Measurements from ENCODE around the gene DLK2. TPM values are rescaled to one million over a fixed set of nuclear protein-coding genes. Genes with fewer than 3 reads are reported as not detected.
"Not testable (repeated sequence)": the region's sequence is repeated elsewhere in the genome, so short reads cannot be mapped to it uniquely, and the experiment has no call there.

Gene DLK2
- total RNA-seq, 2 experiments from 2014 or later = 1.2 to 1.4 TPM

DNA sequence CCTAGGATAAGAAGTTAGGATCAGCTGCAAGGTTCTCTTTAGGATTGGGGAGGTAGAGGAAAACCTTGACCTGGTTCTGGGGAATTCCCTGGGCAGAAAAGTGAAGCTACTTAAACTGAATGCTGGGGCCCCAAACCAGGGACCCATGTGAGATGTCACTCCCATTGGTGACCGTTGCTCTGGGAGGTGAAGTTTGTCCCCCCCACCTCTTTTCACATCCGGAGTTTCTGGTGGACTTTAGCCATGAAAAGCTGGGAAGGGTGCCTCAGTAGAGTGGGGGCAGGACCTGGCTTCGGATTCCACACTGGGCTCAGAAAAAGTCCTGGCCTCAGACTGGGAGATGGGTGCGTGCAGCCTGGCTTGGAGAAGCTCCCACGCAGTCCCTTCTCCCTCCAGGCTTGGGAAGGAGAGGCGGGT lies 35.2 kb upstream of the DLK2 start:
- CTCF ChIA-PET = interaction anchor here (0.8 to 1.8 kb wide), 2 partner anchors 15 to 133 kb away, joined by 3 to 7 read pairs; no protein-coding TSS in a partner anchor
- POLR2A ChIA-PET = no interaction called here

- POLR2A ChIA-PET = interaction anchor here (0.7 kb wide), 1 partner anchor 226 kb away, joined by 3 read pairs; no protein-coding TSS in a partner anchor
- CTCF ChIA-PET = interaction anchor here (1.2 kb wide), 1 partner anchor 18 kb away, joined by 3 read pairs; no protein-coding TSS in a partner anchor
These were observed 34.1 kb upstream of the DLK2 start for GRCh38 chr6:43489277-43490072.

DNA sequence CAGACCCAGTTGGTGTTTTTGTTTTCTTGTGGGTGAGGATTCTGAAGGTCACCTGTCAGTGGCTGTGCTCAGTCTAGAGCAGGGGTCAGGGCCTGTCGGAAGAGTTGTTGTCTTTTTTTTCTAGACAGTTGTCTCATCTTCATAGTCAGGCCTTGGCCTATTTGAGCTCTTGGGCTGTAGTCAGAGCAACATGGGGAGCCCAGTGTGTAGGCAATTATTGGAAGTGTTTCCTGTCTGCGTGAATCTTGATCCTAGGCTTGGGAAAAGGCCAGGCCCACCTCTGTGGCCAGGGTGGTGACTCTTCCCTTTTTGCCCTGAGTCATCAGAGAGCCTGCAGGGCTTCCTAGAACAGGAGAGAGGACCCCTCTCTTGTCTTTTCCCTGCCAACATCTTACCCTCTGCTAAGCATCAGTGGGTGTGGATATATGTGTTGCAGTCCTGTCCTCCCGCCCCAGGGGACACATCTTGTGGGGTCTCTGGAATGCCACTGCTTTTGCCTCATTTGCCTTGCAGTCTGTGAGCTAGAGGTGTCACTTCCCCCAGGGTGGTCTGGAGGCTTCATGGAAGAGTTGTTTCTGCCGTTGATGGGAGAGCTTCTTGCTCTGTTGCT lies 33.4 kb upstream of the DLK2 start:
- ChIA-PET POLR2A (interaction anchor here (0.7 kb wide), 1 partner anchor 225 kb away, joined by 3 read pairs; no protein-coding TSS in a partner anchor), CTCF (interaction anchor here (1.2 kb wide), 1 partner anchor 19 kb away, joined by 3 read pairs; no protein-coding TSS in a partner anchor)

- ChIA-PET POLR2A (interaction anchor here (0.6 kb wide), 1 partner anchor 28 kb away, joined by 8 read pairs; no protein-coding TSS in a partner anchor), CTCF (interaction anchor here (0.6 to 1.5 kb wide), 3 partner anchors 54 to 498 kb away, joined by 3 to 6 read pairs (median 5); partner anchors contain the start of gene ABCC10)
These were observed 26.4 kb upstream of the DLK2 start for GRCh38 chr6:43481591-43482236.

- CTCF ChIA-PET = interaction anchor here (0.6 to 1.5 kb wide), 3 partner anchors 53 to 497 kb away, joined by 3 to 6 read pairs (median 5); partner anchors contain the start of gene ABCC10
- POLR2A ChIA-PET = interaction anchor here (0.6 kb wide), 1 partner anchor 29 kb away, joined by 8 read pairs; no protein-coding TSS in a partner anchor
These were observed 25.7 kb upstream of the DLK2 start for GRCh38 chr6:43481075-43481474.

- POLR2A ChIA-PET = interaction anchor here (0.6 to 1.6 kb wide), 4 partner anchors 23 to 334 kb away, joined by 3 to 7 read pairs (median 4); partner anchors contain the start of genes ABCC10, CUL9 and DLK2
- CTCF ChIA-PET = interaction anchor here (0.6 to 1.5 kb wide), 5 partner anchors 23 to 94 kb away, joined by 3 to 4 read pairs (median 3); partner anchors contain the start of gene DLK2
These were observed 22.6 kb upstream of the DLK2 start for GRCh38 chr6:43478008-43478372.

GRCh38 chr6:43477235-43478007 lies 22.1 kb upstream of the DLK2 start, which contains the start of gene TJAP1:
Gene TJAP1 (plus strand): TSS chr6:43477570. CDS start chr6:43499002, 21,432 bp downstream.
- CTCF ChIA-PET = interaction anchor here (0.6 to 1.5 kb wide), 6 partner anchors 22 to 94 kb away, joined by 3 to 4 read pairs (median 3); partner anchors contain the start of gene DLK2

DNA sequence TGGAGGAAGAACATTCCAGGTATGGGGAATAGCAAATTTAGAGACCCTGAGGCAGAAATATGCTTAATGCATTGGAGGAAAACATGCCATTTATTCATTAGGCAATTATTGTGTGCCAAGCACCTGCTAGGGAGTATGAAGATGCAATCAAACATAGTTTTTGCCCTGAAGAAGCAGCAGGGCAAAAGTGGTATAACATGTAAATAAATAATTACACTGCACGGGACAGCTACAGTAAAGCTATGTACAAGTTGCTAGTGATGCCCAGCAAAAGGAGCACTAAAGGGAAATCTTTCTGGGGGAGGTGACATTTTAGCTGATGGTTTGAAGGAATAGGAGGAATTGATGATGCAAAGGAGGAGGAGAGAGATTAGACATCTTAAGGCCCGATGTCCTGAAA lies 21.4 kb upstream of the DLK2 start:
- ChIA-PET CTCF (interaction anchor here (1.0 to 1.5 kb wide), 3 partner anchors 21 to 90 kb away, joined by 3 read pairs; partner anchors contain the start of gene DLK2), POLR2A (interaction anchor here (0.6 to 1.6 kb wide), 7 partner anchors 9 to 272 kb away, joined by 3 to 8 read pairs (median 4); partner anchors contain the start of gene DLK2)

More at GRCh38 chr6:43477235-43478007, 22.1 kb upstream of the DLK2 start, which contains the start of gene TJAP1:
- POLR2A ChIA-PET = interaction anchor here (0.6 to 1.6 kb wide), 11 partner anchors 8 to 334 kb away, joined by 3 to 8 read pairs (median 4); partner anchors contain the start of genes ABCC10, CUL9 and DLK2

GRCh38 chr6:43475516-43475915 lies 20.2 kb upstream of the DLK2 start:
- POLR2A ChIA-PET = no interaction called here
- CTCF ChIA-PET = interaction anchor here (1.5 kb wide), 1 partner anchor 12 kb away, joined by 3 read pairs; no protein-coding TSS in a partner anchor

DNA sequence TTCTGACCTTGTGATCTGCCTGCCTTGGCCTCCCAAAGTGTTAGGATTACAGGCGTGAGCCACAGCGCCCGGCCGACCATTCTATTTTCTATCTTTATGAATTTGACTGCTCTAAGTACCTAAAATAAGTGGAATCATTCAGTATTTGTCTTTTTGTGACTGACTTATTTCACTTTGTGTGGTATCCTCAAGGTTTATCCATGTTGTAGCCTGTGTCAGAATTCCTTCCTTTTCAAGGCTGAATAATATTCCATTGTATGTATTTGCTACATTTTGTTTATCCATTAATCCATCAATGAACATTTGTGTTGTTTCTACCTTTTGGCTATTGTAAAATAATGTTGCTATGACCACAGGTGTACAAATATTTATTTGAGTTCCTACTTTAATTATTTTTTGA lies 17.2 kb upstream of the DLK2 start:
- ChIA-PET CTCF (interaction anchor here (1.2 kb wide), 1 partner anchor 17 kb away, joined by 4 read pairs; the partner anchor contains the start of gene DLK2), POLR2A (no interaction called here)

DNA sequence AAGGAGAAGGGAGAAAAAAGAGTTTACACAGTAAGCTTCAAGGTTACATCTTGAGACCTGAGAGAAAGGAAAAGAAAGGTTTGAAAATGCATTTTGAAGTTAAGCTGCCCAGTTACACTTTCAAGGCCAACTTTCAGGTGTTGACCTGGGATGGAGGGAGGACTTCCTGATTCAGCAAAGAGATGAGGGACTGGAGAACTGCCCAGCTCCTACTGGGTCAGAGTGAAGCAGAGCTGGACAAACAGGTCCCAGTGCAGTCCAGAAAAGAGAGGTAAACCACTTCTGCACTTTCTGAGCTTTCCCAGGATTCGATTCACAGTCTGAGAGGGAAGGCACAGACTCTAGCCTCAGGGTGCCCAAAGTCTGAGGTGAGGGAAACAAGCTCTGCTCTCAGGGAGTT lies 16.1 kb upstream of the DLK2 start:
- ChIA-PET CTCF (interaction anchor here (1.2 to 1.4 kb wide), 2 partner anchors 15 to 35 kb away, joined by 4 to 6 read pairs; partner anchors contain the start of gene DLK2), POLR2A (interaction anchor here (0.7 kb wide), 2 partner anchors 89 to 274 kb away, joined by 3 read pairs; no protein-coding TSS in a partner anchor)

DNA sequence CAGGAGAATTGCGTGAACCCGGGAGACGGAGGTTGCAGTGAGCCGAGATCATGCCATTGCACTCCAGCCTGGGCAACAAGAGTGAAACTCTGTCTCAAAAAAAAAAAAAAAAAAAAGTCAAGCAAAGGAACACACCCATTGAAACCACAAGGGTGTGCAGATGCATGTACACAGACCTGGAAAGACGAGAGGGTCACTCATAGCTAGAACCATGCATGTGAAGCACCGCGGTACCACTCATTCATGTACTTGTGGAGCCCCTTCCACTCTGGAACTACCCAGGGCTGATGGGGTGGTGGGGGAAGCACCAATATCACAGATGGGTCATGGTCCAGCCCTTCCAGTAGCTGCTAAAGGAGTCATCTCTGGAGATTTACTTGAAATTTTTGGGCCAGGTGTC lies 14.6 kb upstream of the DLK2 start:
- POLR2A ChIA-PET = no interaction called here
- CTCF ChIA-PET = interaction anchor here (1.2 kb wide), 1 partner anchor 13 kb away, joined by 3 read pairs; no protein-coding TSS in a partner anchor

- ChIA-PET POLR2A (interaction anchor here (0.6 kb wide), 1 partner anchor 29 kb away, joined by 3 read pairs; no protein-coding TSS in a partner anchor), CTCF (interaction anchor here (1.2 kb wide), 1 partner anchor 12 kb away, joined by 3 read pairs; no protein-coding TSS in a partner anchor)
These were observed 13.7 kb upstream of the DLK2 start for GRCh38 chr6:43468748-43469681.

DNA sequence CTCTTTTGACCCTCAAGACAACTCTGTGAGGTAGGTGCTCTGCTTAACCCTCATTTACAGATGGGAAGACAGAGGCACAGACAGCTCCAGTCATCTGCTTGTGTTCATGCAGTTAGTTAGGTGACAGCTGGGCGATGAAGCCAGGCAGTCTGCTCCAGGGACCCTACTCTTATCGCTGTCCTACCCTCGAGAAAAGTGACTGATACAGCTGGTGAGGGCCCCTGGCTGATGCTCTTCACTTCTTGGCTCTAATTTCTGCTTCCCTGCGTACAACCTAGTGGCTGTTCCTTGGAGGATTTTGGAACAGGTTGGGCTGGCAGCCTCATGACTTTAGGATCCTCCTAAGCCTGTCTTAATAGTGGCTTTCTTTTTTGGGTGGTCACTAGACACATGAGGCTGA lies 12.9 kb upstream of the DLK2 start:
- ChIA-PET POLR2A (no interaction called here), CTCF (no interaction called here)

GRCh38 chr6:43467752-43468151 lies 12.4 kb upstream of the DLK2 start:
- ChIA-PET POLR2A (no interaction called here), CTCF (no interaction called here)

GRCh38 chr6:43467265-43467664 lies 11.9 kb upstream of the DLK2 start:
- POLR2A ChIA-PET, CTCF ChIA-PET: not testable (repeated sequence)

DNA sequence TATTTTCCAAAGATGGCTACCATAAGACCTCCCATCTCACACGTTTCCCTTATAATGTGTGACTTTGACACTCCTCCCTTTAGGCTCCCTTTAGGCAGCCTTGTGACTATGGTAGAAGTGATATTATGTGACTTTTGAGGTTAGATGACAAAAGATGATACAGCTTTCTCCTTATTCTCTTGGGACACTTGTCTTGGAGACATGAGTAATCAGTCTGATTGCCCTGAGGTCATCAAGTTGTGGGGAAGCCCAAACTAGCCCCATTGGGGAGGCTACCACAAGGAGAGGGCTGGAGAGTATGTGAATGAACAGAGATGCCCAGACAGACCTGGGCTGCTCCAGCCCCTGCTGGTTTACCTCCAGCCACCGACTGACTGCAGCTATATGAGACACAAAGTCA lies 10.6 kb upstream of the DLK2 start:
- CTCF ChIA-PET = no interaction called here

More for the DNA sequence above, 10.6 kb upstream of the DLK2 start:
- POLR2A ChIA-PET = no interaction called here

Measured in activated CD8-positive, alpha-beta memory T cell treated with anti-CD3 and anti-CD28 coated beads for 36 hours (primary cell).